ENCODE data around the gene KCNA5.

Gene KCNA5

DNA sequence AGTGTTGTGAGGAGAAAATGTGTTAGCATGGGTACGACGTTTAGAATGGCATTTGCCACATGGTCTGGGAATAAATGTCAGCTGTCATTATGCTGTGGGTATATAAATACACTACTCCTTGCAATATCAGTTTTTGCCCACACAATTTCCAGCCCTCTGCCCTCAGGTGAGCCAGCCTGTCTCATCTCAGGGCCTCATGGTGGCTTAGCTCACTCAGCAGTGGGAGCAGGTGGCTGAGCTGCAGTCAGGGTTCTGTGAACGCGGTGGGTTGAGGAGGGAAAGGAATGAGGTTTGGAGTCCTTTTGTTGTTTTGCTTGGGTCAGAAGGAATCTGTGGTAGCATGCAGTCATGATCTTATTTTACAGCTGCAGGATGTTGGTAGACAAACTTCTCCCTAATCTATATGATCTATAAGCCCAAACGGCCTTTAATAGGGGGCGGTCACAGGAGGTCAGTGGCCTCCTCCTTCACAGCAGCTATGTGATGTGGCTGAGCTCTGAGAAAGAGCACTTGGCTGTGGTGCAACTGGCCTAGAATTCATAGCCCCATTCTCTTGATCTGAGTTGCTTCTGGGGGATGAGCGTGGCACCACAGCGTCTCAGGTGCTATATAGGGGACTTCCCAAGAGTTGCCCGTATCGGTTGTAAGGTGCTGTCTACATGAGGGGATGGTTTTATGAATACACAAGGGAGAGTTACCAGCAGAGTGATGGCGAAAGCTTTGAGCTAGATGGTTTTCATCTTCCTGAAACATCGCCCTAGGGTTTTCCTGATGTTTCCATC lies 27.8 kb upstream of the KCNA5 start:
- no peaks in the 10 kb centered on the region for H4K20me1 ChIP-seq (ENCODE audit: low read depth, low read length)
- no peaks in the 10 kb centered on the region for H3F3A ChIP-seq (ENCODE audit: insufficient read depth)
- H3K27ac ChIP-seq (ENCODE audit: low read depth, low read length) = no peak overlapping the region
- no peak overlapping the region for H3K9ac ChIP-seq (ENCODE audit: low read length)
- TF ChIP-seq, protein P1, sequence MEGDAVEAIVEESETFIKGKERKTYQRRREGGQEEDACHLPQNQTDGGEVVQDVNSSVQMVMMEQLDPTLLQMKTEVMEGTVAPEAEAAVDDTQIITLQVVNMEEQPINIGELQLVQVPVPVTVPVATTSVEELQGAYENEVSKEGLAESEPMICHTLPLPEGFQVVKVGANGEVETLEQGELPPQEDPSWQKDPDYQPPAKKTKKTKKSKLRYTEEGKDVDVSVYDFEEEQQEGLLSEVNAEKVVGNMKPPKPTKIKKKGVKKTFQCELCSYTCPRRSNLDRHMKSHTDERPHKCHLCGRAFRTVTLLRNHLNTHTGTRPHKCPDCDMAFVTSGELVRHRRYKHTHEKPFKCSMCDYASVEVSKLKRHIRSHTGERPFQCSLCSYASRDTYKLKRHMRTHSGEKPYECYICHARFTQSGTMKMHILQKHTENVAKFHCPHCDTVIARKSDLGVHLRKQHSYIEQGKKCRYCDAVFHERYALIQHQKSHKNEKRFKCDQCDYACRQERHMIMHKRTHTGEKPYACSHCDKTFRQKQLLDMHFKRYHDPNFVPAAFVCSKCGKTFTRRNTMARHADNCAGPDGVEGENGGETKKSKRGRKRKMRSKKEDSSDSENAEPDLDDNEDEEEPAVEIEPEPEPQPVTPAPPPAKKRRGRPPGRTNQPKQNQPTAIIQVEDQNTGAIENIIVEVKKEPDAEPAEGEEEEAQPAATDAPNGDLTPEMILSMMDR (IDR thresholded peaks at IDR 0.05; ENCODE audit: insufficient read depth, low read length, poor library complexity, severe bottlenecking) = no peak
- no peak for TF ChIP-seq EZH2phosphoT487 (conservative IDR thresholded peaks at IDR 0.05; ENCODE audit: low read length)
- no peaks in the 10 kb centered on the region for H3K9me2 ChIP-seq (replicated peaks; ENCODE audit: insufficient read depth, low read length)
- H3K9me3 ChIP-seq (ENCODE audit: insufficient read depth, low read length) = no peaks in the 10 kb centered on the region
- no peaks in the 10 kb centered on the region for H3K79me2 ChIP-seq (ENCODE audit: insufficient read depth, low read length)
- H3K36me3 ChIP-seq (ENCODE audit: low read length) = no peaks in the 10 kb centered on the region
- no peaks in the 10 kb centered on the region for H3K27me3 ChIP-seq (ENCODE audit: low read length)
- no peak overlapping the region for H2AFZ ChIP-seq (ENCODE audit: low read depth, low read length, severe bottlenecking)
- no peak overlapping the region for H3K4me3 ChIP-seq (ENCODE audit: insufficient read depth, low read length, poor library complexity, severe bottlenecking)
- no peak overlapping the region for H3K4me2 ChIP-seq (ENCODE audit: low read depth, low read length, poor library complexity, severe bottlenecking)

DNA sequence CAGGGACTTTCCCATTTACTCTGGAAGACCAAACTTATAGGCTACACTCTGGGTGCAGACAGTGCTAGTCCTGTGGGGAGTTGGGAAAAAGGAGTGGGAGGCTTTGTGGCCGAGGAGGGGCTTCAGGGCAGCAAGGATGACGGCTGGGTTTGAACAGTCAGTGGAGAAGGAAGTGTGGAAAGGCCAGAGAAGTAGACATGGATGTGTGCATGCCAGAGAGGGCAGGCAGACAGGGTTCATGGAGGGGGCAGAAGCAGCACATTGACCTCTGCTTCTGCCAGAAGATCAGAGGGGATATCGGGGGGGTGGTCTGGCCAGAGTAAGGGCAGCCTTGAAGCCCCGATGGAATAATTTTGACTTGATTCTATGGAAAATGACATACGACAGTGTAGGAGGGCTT lies 27.2 kb upstream of the KCNA5 start:
- Histone ChIP-seq H3K79me2 (ENCODE audit: insufficient read depth, low read length) (no peaks in the 10 kb centered on the region), H3K36me3 (ENCODE audit: low read length) (no peaks in the 10 kb centered on the region), H3K4me2 (ENCODE audit: low read depth, low read length, poor library complexity, severe bottlenecking) (no peak overlapping the region), H3K9ac (ENCODE audit: low read length) (no peak overlapping the region), H3K27me3 (ENCODE audit: low read length) (no peaks in the 10 kb centered on the region), H3K9me2 (replicated peaks; ENCODE audit: insufficient read depth, low read length) (no peaks in the 10 kb centered on the region), H3K9me3 (ENCODE audit: insufficient read depth, low read length) (no peaks in the 10 kb centered on the region), H3K4me3 (ENCODE audit: insufficient read depth, low read length, poor library complexity, severe bottlenecking) (no peak overlapping the region), H4K20me1 (ENCODE audit: low read depth, low read length) (no peaks in the 10 kb centered on the region), H3K27ac (ENCODE audit: low read depth, low read length) (no peak overlapping the region), H3F3A (ENCODE audit: insufficient read depth) (no peaks in the 10 kb centered on the region), H2AFZ (ENCODE audit: low read depth, low read length, severe bottlenecking) (no peak overlapping the region)
- TF ChIP-seq, protein P1 (IDR thresholded peaks at IDR 0.05; ENCODE audit: insufficient read depth, low read length, poor library complexity, severe bottlenecking) = no peak
- no peak for TF ChIP-seq EZH2phosphoT487 (conservative IDR thresholded peaks at IDR 0.05; ENCODE audit: low read length)

DNA sequence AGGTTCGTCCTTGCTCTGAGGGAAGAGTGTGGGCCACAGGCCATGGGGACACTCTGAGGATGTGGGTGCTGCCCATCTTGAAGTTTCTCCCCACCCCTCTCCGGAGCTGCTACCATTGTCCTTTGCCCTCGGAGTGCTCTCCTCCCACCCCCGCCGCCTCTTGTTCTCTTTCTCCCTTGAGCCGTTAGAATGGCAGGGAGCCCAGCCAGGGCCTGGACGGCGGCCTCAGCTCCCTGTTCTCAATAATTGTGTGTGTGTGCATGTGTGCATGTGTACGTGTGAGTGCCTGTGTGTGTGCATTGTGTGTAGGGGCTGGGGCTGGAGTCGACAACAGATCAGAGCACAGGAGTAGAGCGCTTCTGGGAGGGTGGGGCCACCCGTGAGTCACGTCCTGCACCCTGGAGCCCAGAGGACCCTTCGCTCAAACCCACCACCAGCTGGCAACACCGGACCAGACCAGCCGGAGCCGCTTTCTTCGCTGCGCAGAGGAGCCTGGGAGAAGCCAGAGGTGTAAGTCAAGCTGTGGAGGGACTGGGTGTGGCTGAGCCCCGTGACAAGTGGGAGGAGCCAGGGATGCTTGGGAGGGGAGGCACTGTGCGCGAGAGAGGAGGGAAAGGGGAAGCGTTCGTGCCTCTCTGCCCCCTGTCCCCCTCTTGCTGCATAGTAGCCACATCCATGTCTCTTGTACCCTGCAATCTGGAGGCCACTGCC lies 25.9 kb upstream of the KCNA5 start:
- Histone ChIP-seq H2AFZ (ENCODE audit: low read depth, low read length, severe bottlenecking) (no peak overlapping the region), H3F3A (ENCODE audit: insufficient read depth) (no peaks in the 10 kb centered on the region), H3K4me2 (ENCODE audit: low read depth, low read length, poor library complexity, severe bottlenecking) (no peak overlapping the region), H3K27me3 (ENCODE audit: low read length) (no peaks in the 10 kb centered on the region), H3K9ac (ENCODE audit: low read length) (no peak overlapping the region), H4K20me1 (ENCODE audit: low read depth, low read length) (no peaks in the 10 kb centered on the region), H3K36me3 (ENCODE audit: low read length) (no peaks in the 10 kb centered on the region), H3K4me3 (ENCODE audit: insufficient read depth, low read length, poor library complexity, severe bottlenecking) (no peak overlapping the region), H3K9me2 (replicated peaks; ENCODE audit: insufficient read depth, low read length) (no peaks in the 10 kb centered on the region), H3K9me3 (ENCODE audit: insufficient read depth, low read length) (no peaks in the 10 kb centered on the region), H3K79me2 (ENCODE audit: insufficient read depth, low read length) (no peaks in the 10 kb centered on the region), H3K27ac (ENCODE audit: low read depth, low read length) (no peak overlapping the region)
- TF ChIP-seq, protein P1 (IDR thresholded peaks at IDR 0.05; ENCODE audit: insufficient read depth, low read length, poor library complexity, severe bottlenecking) = no peak
- no peak for TF ChIP-seq EZH2phosphoT487 (conservative IDR thresholded peaks at IDR 0.05; ENCODE audit: low read length)
